GM12865 (cell line): ENCODE measurements around the gene CARD10.
"Not testable (repeated sequence)": the region's sequence is repeated elsewhere in the genome, so short reads cannot be mapped to it uniquely, and the experiment has no call there.

Experiments
- DNase-seq: peaks from one replicate; pipeline ENCODE4 v3.0.0; 2010; ENCODE audit warnings: low read depth
- H3K4me3 ChIP-seq: 2 replicates; pipeline ENCODE4 v1.5.1; 2011; ENCODE audit warnings: mild to moderate bottlenecking, low read depth, low read length, control low read depth
- TF ChIP-seq, protein P1 (sequence below): IDR thresholded peaks from 2 replicates; pipeline ENCODE4 v1.5.1; 2011; ENCODE audit warnings: low read length, control low read depth, low read depth, inconsistent platforms; ENCODE audit not compliant: insufficient read depth; ENCODE audit errors: missing control alignments

The CARD10 gene

DNA sequence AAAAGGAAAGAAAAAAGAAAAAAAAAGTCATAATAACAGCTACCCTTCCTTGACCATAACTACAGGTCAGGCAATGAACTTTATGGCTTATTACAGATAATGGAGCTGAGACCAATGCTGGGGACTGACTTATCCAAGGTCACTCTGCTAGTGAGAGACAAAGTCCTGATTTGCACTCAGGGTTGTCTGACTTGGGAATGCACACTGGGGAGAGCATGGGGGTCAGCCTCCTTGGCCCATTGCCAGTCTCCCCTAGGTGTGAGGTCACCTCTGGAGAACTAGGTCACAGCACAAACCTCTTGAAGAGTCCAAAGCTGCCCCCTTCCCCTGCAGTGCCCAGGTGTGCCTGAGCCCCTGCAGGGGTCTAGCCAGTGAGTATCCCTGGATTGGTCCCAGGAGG is 35.8 kb upstream of the CARD10 start:
- TF ChIP-seq, protein P1, sequence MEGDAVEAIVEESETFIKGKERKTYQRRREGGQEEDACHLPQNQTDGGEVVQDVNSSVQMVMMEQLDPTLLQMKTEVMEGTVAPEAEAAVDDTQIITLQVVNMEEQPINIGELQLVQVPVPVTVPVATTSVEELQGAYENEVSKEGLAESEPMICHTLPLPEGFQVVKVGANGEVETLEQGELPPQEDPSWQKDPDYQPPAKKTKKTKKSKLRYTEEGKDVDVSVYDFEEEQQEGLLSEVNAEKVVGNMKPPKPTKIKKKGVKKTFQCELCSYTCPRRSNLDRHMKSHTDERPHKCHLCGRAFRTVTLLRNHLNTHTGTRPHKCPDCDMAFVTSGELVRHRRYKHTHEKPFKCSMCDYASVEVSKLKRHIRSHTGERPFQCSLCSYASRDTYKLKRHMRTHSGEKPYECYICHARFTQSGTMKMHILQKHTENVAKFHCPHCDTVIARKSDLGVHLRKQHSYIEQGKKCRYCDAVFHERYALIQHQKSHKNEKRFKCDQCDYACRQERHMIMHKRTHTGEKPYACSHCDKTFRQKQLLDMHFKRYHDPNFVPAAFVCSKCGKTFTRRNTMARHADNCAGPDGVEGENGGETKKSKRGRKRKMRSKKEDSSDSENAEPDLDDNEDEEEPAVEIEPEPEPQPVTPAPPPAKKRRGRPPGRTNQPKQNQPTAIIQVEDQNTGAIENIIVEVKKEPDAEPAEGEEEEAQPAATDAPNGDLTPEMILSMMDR, result no peak
- no peak for DNase-seq
- no peak overlapping the region for H3K4me3 ChIP-seq

DNA sequence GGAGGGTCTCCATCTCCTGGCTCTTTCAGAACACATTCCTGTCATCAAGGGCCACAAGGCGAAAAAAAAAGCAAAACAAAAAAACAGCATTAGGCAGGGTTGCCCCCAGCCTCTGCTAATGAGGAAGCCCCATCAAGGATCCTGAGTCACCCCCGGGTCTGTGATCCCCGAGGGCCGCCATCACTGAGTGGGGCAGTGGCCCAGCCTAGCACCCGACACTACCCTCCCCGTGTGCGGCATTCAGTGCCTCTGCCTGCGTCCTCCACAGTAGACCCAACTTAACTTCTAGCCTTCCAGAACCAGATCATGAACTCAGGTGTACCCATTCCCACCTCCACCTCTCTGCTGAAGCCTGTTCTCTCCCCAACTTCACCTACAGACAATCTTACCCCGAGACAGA is 34.5 kb upstream of the CARD10 start:
- DNase-seq, result no peak
- TF ChIP-seq, protein P1, result no peak
- H3K4me3 ChIP-seq, result no peak overlapping the region

DNA sequence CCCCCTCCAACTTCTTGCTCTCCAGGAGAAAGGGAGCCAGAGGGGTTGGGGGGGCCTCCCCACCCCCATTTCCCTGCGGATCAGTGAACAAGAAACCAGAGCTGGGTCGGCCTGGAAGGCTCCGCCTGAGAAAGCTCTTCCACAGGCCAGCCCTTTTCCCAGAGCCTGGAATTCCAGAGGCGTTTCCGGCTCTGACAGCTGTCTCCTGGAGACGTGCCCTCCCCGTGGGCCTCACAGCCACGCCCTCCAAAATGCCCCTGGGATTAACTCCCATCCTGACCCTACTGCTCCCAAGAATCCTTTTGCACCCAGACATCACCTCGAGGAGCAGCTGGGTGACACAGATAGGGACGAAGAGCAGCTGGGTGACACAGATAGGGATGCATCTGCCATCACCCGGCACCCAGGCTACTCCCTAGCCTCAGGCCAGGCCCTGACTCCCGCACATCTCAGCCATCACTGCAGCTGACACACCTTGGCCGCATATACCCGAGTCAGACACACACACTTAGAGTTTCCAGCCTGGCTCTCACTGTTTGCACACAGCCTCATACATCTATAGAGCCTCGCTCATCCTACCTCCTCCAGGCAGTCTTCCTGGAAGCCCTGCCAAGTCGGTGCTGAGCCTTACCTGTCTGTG is 33.4 kb upstream of the CARD10 start:
- TF ChIP-seq, protein P1, result no peak
- no peak for DNase-seq
- H3K4me3 ChIP-seq, result no peak overlapping the region

DNA sequence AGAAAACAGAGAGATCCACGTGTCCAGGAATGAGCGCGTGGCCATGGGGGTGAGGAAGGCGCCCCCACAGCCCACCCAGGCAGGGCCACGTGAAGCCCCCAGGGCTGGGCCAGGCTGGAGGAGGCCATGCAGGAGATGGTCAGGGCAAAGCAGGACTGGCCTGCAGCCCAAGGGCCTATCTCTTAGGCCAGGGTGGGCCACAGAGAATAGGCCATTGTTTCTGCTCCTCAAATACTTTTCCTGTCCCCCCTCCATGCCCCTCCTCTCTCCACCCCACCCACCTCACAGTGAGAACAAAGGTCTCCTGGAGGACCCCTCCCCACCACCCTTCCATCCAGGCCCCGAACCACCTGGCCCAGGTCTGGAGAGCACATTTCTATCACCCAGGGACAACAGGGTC is 32.8 kb upstream of the CARD10 start:
- DNase-seq, result no peak
- H3K4me3 ChIP-seq, result no peak overlapping the region
- TF ChIP-seq, protein P1, result no peak

DNA sequence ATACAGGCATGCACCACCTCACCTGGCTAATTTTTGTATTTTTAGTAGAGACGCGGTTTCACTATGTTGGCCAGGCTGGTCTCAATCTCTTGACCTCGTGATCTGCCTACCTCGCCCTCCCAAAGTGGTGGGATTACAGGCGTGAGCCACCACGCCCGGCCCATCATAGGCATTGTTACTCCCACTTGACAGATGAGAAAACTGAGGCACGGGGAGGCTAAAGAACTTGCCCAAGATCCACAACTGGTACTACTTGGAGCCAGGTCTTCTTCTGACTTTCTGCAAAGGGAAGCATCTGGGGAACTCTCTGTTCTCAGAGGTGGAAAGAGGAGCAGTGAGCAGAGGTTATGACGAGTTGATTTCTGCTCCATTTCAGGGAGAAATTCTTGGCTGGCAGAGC is 31.7 kb upstream of the CARD10 start:
- not testable (repeated sequence) for DNase-seq, H3K4me3 ChIP-seq

DNA sequence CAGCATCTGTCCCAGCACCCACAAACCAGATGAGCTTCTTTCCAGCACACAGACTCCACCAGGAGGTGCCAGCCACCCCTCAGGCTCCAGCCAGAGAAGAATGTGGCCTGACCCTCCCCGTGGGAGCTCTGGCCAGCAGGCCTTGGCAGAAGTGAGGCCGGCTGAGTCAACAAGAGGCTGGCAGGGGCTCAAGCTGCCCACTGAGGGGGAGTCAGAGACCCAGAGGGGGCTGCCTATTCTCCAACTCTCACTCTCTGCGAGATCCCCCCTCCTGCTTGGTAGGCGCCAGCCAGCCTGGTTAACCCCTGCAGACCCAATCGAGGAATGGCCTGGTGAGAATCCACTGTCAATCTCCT is 30.5 kb upstream of the CARD10 start:
- DNase-seq, result no peak
- TF ChIP-seq, protein P1, result no peak
- no peak overlapping the region for H3K4me3 ChIP-seq

DNA sequence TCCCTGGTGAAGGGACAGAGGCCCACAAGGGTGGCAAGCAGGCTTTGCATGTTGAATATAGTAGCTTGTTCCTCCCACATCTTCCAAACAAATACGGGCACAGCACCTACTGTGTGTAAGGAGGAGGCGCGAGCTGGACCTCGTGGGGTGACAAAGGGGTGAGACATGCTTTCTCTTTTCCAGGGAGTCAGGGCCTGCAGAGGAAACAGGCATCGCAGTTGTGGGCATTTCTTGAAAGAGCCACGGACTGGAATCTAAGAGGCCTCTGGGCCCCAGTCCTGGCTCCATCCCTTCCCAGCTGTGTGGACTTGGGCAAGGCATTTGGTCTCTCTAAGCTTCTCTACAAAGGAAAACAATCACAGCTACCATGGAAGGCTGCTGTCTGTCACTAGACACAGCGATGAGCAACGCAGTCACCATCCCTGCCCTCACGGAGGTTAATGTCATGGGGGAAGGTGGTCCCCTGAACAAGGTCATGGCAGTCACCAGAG is 28.1 kb upstream of the CARD10 start:
- DNase-seq, result no peak
- no peak overlapping the region for H3K4me3 ChIP-seq
- TF ChIP-seq, protein P1, result no peak
